IMR-90 (cell line): Measurements from ENCODE around the gene CLC. TPM values are rescaled to one million over a fixed set of nuclear protein-coding genes. Genes with fewer than 3 reads are reported as not detected.

Source experiments
- ATAC-seq: fragments of 200-7000 bp; cut with Tn5 transposase; 2 replicates; pipeline ENCODE4 v1.9.1; 2020; ENCODE audit warnings: low read depth, mild to moderate bottlenecking, moderate library complexity
- BruUV-seq: library from RNA; stranded (reverse); fragments of 400-500 nt; replicated peaks from 2 replicates; lab custom pipeline; 2021; lab: Mats Ljungman, UMichigan
- CTCF ChIA-PET: fragments of 300-600 bp; formaldehyde crosslinking; extraction: SDS; loops from one replicate; lab custom pipeline; 2021; ENCODE audit warnings: antibody characterized with exemption; lab: Yijun Ruan, JAX
- POLR2A ChIA-PET: fragments of 300-600 bp; sonication (Branson Sonifier 250); formaldehyde crosslinking; loops from one replicate; lab custom pipeline; 2022; ENCODE audit warnings: antibody characterized with exemption; ENCODE audit not compliant: unreplicated experiment; lab: Charles Lee
- DNase-seq: peaks from one replicate; pipeline ENCODE4 v3.0.0; 2013
- H2AFZ ChIP-seq: replicated peaks from 2 replicates; pipeline ENCODE3; 2013; ENCODE audit warnings: low read length, mild to moderate bottlenecking; ENCODE audit not compliant: poor library complexity
- H2AK5ac ChIP-seq: 2 replicates; pipeline ENCODE4 v1.6.1; 2013; ENCODE audit warnings: low read depth, low read length, inconsistent platforms
- H2AK9ac ChIP-seq: replicated peaks from 2 replicates; pipeline ENCODE3; 2013; ENCODE audit warnings: mild to moderate bottlenecking, low read depth, low read length, moderate library complexity; ENCODE audit not compliant: poor library complexity
- H2BK120ac ChIP-seq: 2 replicates; pipeline ENCODE4 v1.6.1; 2013; ENCODE audit warnings: low read depth, low read length, inconsistent platforms
- H2BK15ac ChIP-seq: 3 replicates; pipeline ENCODE4 v1.6.1; 2013; ENCODE audit warnings: low read depth, low read length, inconsistent platforms
- H2BK20ac ChIP-seq: 2 replicates; pipeline ENCODE4 v1.6.1; 2013; ENCODE audit warnings: low read depth, mild to moderate bottlenecking, inconsistent platforms, low read length, moderate library complexity
- H2BK5ac ChIP-seq: 2 replicates; pipeline ENCODE4 v1.6.1; 2013; ENCODE audit warnings: mild to moderate bottlenecking, low read depth, low read length, inconsistent platforms; ENCODE audit not compliant: poor library complexity, severe bottlenecking
- H3K14ac ChIP-seq: replicated peaks from 2 replicates; pipeline ENCODE4 v1.6.1; 2013; ENCODE audit warnings: low read depth, low read length, inconsistent platforms
- H3K18ac ChIP-seq: 2 replicates; pipeline ENCODE4 v1.6.1; 2013; ENCODE audit warnings: low read depth, low read length, control low read depth
- H3K23ac ChIP-seq: 2 replicates; pipeline ENCODE4 v1.6.1; 2013; ENCODE audit warnings: low read depth, low read length, inconsistent platforms
- H3K27ac ChIP-seq: 2 replicates; pipeline ENCODE4 v1.5.1; 2013; ENCODE audit warnings: mild to moderate bottlenecking, control low read depth, low read length; ENCODE audit not compliant: insufficient read depth
- H3K27me3 ChIP-seq: 2 replicates; pipeline ENCODE4 v1.6.1; 2013; ENCODE audit warnings: low read length; ENCODE audit not compliant: control insufficient read depth, insufficient read depth
- H3K36me3 ChIP-seq: 2 replicates; pipeline ENCODE4 v1.6.1; 2013; ENCODE audit warnings: low read length, mixed read lengths; ENCODE audit not compliant: control insufficient read depth, insufficient read depth
- H3K4ac ChIP-seq: 2 replicates; pipeline ENCODE4 v1.6.1; 2013; ENCODE audit warnings: low read depth, low read length, inconsistent platforms
- H3K4me1 ChIP-seq: 2 replicates; pipeline ENCODE4 v1.6.1; 2013; ENCODE audit warnings: low read length, mixed read lengths; ENCODE audit not compliant: control insufficient read depth, insufficient read depth
- H3K4me2 ChIP-seq: 2 replicates; pipeline ENCODE4 v1.6.1; 2013; ENCODE audit warnings: low read depth, mild to moderate bottlenecking, control low read depth, low read length, moderate library complexity
- H3K4me3 ChIP-seq: 2 replicates; pipeline ENCODE4 v1.5.1; 2013; ENCODE audit warnings: low read depth, mild to moderate bottlenecking, control low read depth, low read length, moderate library complexity; ENCODE audit not compliant: insufficient read depth
- H3K56ac ChIP-seq: 2 replicates; pipeline ENCODE4 v1.6.1; 2013; ENCODE audit warnings: low read length, inconsistent platforms; ENCODE audit not compliant: insufficient read depth; ENCODE audit errors: extremely low read depth
- H3K79me1 ChIP-seq, 2 experiments: 2 replicates each; pipeline ENCODE4 v1.6.1; 2013; ENCODE audit warnings: low read length in 2 of 2, inconsistent platforms in 1 of 2, low read depth in 1 of 2
- H3K9ac ChIP-seq: 2 replicates; pipeline ENCODE4 v1.6.1; 2013; ENCODE audit warnings: low read depth, low read length, control low read depth
- H3K9me1 ChIP-seq: 2 replicates; pipeline ENCODE4 v1.6.1; 2013; ENCODE audit warnings: low read length, inconsistent platforms; ENCODE audit not compliant: insufficient read depth
- H3K9me3 ChIP-seq: 2 replicates; pipeline ENCODE4 v1.6.1; 2013; ENCODE audit warnings: low read length; ENCODE audit not compliant: control insufficient read depth, insufficient read depth
- H4K20me1 ChIP-seq: 2 replicates; pipeline ENCODE4 v1.6.1; 2013; ENCODE audit warnings: low read length, inconsistent platforms; ENCODE audit not compliant: insufficient read depth
- H4K5ac ChIP-seq: 2 replicates; pipeline ENCODE4 v1.6.1; 2013; ENCODE audit warnings: mild to moderate bottlenecking, low read depth, low read length, control low read depth
- H4K8ac ChIP-seq, 2 experiments: 2 replicates each; pipeline ENCODE4 v1.6.1; 2013; ENCODE audit warnings: low read depth in 2 of 2, low read length in 2 of 2, control low read depth in 1 of 2, inconsistent platforms in 1 of 2
- H4K91ac ChIP-seq: 2 replicates; pipeline ENCODE4 v1.6.1; 2013; ENCODE audit warnings: low read depth, low read length, inconsistent platforms; ENCODE audit not compliant: insufficient read depth
- BHLHE40 ChIP-seq: fragments of 150-350 bp; IDR thresholded peaks from 2 replicates; pipeline ENCODE4 v1.6.1; 2016; ENCODE audit warnings: mild to moderate bottlenecking, low read depth, low read length
- CEBPB ChIP-seq: IDR thresholded peaks from 2 replicates; pipeline ENCODE4 v1.6.1; 2012; ENCODE audit warnings: low read depth, low read length, improper control_type of control experiment
- CHD1 ChIP-seq: IDR thresholded peaks from 2 replicates; pipeline ENCODE4 v1.6.1; 2012; ENCODE audit warnings: low read depth, low read length, improper control_type of control experiment
- CTCF ChIP-seq: conservative IDR thresholded peaks from 2 replicates; pipeline ENCODE4 v1.5.1; 2012; ENCODE audit warnings: mild to moderate bottlenecking, low read depth, low read length, improper control_type of control experiment
- ELK1 ChIP-seq: fragments of 150-350 bp; IDR thresholded peaks from 2 replicates; pipeline ENCODE4 v1.6.1; 2016; ENCODE audit warnings: low read depth, mild to moderate bottlenecking, low read length, moderate library complexity, borderline replicate concordance
- FOS ChIP-seq: fragments of 150-350 bp; IDR thresholded peaks from 2 replicates; pipeline ENCODE4 v1.6.1; 2016; ENCODE audit warnings: low read depth, low read length
- MAFK ChIP-seq: IDR thresholded peaks from 2 replicates; pipeline ENCODE4 v1.6.1; 2012; ENCODE audit warnings: low read depth, low read length, improper control_type of control experiment
- MAZ ChIP-seq: IDR thresholded peaks from 2 replicates; pipeline ENCODE4 v1.6.1; 2012; ENCODE audit warnings: low read depth, mild to moderate bottlenecking, low read length, improper control_type of control experiment, moderate library complexity, borderline replicate concordance
- MXI1 ChIP-seq: IDR thresholded peaks from 2 replicates; pipeline ENCODE4 v1.6.1; 2012; ENCODE audit warnings: low read depth, mild to moderate bottlenecking, low read length, moderate library complexity, borderline replicate concordance
- NFE2L2 ChIP-seq: fragments of 150-350 bp; IDR thresholded peaks from 2 replicates; pipeline ENCODE4 v1.6.1; 2016; ENCODE audit warnings: low read depth, mild to moderate bottlenecking, low read length
- POLR2A ChIP-seq: IDR thresholded peaks from 2 replicates; pipeline ENCODE4 v1.6.1; 2012; ENCODE audit warnings: mild to moderate bottlenecking, low read depth, low read length
- RAD21 ChIP-seq: IDR thresholded peaks from 2 replicates; pipeline ENCODE4 v1.6.1; 2012; ENCODE audit warnings: low read length, improper control_type of control experiment
- RCOR1 ChIP-seq: IDR thresholded peaks from 2 replicates; pipeline ENCODE4 v1.6.1; 2012; ENCODE audit warnings: mild to moderate bottlenecking, low read length, improper control_type of control experiment; ENCODE audit not compliant: insufficient replicate concordance
- RFX5 ChIP-seq: IDR thresholded peaks from 2 replicates; pipeline ENCODE4 v1.8.0; 2012; ENCODE audit warnings: low read depth, mild to moderate bottlenecking, low read length, moderate library complexity
- SMC3 ChIP-seq: fragments of 150-350 bp; IDR thresholded peaks from 2 replicates; pipeline ENCODE4 v1.6.1; 2016; ENCODE audit warnings: low read depth, mild to moderate bottlenecking, antibody characterized with exemption, low read length, moderate library complexity
- USF2 ChIP-seq: fragments of 150-350 bp; IDR thresholded peaks from 2 replicates; pipeline ENCODE4 v1.6.1; 2017; ENCODE audit warnings: mild to moderate bottlenecking, antibody characterized with exemption, low read length, low read depth
- WGBS, 2 experiments: methylation state at CpG; one replicate each; pipeline versions ENCODE4 v1.1.5 to v1.1.7; 2013; ENCODE audit warnings: missing lambda C conversion rate in 2 of 2; ENCODE audit not compliant: insufficient read length in 1 of 2; ENCODE audit errors: extremely low coverage in 2 of 2; 5-methylcytosine and 5-hydroxymethylcytosine counted together
- dilution Hi-C: fragments of 300-500 bp; cut with HindIII; formaldehyde crosslinking; loops from one replicate; pipeline ENCODE4 v1.14.3; 2018; ENCODE audit warnings: low sequenced_read_pairs; ENCODE audit not compliant: unreplicated experiment
- in situ Hi-C: fragments of 300-500 bp; cut with MboI; formaldehyde crosslinking; loops from 3 replicates; pipeline ENCODE4 v1.14.3; 2019; ENCODE audit warnings: low sequenced_read_pairs, inconsistent platforms, mixed read lengths
- intact Hi-C: fragments of 100-400 bp; cut with micrococcal nuclease; formaldehyde crosslinking; loops from 2 replicates; pipeline ENCODE4 v1.10.0; 2022
- polyA plus RNA-seq, 3 experiments: library from polyadenylated mRNA; depleted of rRNA; stranded (reverse); fragments of >200 nt; gene quantifications; 2 replicates each; pipeline ENCODE4 v1.2.3, GENCODE V29; 2012; ENCODE audit warnings: low replicate concordance in 1 of 3
- total RNA-seq: library from RNA; depleted of rRNA; stranded (reverse); fragments of >200 nt; gene quantifications from 2 replicates; pipeline ENCODE4 v1.2.3, GENCODE V29; 2012

The CLC gene
- total and polyA plus RNA-seq, 2 of the 4 experiments (the other 2 are of a cell fraction) = not detected

DNA sequence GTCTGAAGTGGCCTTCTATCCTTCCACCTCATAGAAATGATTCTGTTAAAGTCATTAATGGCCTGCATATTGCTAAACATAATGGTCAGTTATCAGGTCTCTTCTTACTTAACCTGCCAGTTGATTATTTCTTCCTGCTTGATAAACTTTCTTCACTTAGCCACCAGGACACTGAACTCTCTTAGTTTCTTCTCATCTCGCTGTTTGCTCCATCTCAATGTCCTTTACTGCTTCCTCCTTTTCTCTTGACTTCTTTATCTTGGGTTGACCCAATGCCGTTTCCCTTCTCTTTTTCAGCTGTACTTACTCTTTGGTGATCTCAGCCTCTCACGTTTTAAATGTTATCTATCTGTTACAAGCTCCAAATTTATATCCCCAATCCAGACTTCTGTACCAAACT is 17.1 kb upstream of the CLC start:
- Histone ChIP-seq H2BK120ac (no peak overlapping the region), H3K23ac (no peak overlapping the region), H3K9me1 (no peaks in the 10 kb centered on the region), H3K56ac (no peak overlapping the region), H3K4me2 (no peak overlapping the region), H2AFZ (no peak overlapping the region), H4K91ac (no peak overlapping the region), H3K9ac (no peak overlapping the region), H3K27ac (no peak overlapping the region), H3K79me1 (no peaks in the 10 kb centered on the region), H2AK5ac (no peak overlapping the region), H4K20me1 (no peaks in the 10 kb centered on the region), H3K14ac (no peak overlapping the region), H3K36me3 (no peaks in the 10 kb centered on the region), H4K8ac (no peak overlapping the region), H4K5ac (no peak overlapping the region), H3K4me1 (no peaks in the 10 kb centered on the region), H3K18ac (no peak overlapping the region), H3K4me3 (no peak overlapping the region), H2BK20ac (no peak overlapping the region), H2BK5ac (no peak overlapping the region), H3K27me3 (peaks cover 1% of the 10 kb centered on the region), H2BK15ac (no peak overlapping the region), H3K4ac (no peak overlapping the region), H2AK9ac (no peak overlapping the region), H3K9me3 (no peaks in the 10 kb centered on the region)
- DNase-seq (no peak), ATAC-seq (no peak)
- ChIA-PET POLR2A (no interaction called here), CTCF (no interaction called here)
- intact Hi-C loops (no loop called here), dilution Hi-C loops (no loop called here), in situ Hi-C loops (no loop called here)
- WGBS, 2 experiments = 25% methylated on average over 3 of the region's 3 CpGs; no CpG with 5 or more reads in 1 of the 2 experiments
- BruUV-seq = no TSS peak
- TF ChIP-seq NFE2L2 (no peak), CHD1 (no peak), USF2 (no peak), RCOR1 (no peak), MXI1 (no peak), RAD21 (no peak), BHLHE40 (no peak), FOS (no peak), SMC3 (no peak), CEBPB (no peak), CTCF (no peak), POLR2A (no peak), ELK1 (no peak), RFX5 (no peak), MAZ (no peak), MAFK (no peak)
